Measurements from ENCODE around the gene ATP13A3. TPM values are rescaled to one million over a fixed set of nuclear protein-coding genes. Genes with fewer than 3 reads are reported as not detected.

The ATP13A3 gene
- total RNA-seq (2022; extraction: Qiagen RNA extraction) = 19.6 to 37.9 TPM (median 27.5 TPM) in 5 replicates

DNA sequence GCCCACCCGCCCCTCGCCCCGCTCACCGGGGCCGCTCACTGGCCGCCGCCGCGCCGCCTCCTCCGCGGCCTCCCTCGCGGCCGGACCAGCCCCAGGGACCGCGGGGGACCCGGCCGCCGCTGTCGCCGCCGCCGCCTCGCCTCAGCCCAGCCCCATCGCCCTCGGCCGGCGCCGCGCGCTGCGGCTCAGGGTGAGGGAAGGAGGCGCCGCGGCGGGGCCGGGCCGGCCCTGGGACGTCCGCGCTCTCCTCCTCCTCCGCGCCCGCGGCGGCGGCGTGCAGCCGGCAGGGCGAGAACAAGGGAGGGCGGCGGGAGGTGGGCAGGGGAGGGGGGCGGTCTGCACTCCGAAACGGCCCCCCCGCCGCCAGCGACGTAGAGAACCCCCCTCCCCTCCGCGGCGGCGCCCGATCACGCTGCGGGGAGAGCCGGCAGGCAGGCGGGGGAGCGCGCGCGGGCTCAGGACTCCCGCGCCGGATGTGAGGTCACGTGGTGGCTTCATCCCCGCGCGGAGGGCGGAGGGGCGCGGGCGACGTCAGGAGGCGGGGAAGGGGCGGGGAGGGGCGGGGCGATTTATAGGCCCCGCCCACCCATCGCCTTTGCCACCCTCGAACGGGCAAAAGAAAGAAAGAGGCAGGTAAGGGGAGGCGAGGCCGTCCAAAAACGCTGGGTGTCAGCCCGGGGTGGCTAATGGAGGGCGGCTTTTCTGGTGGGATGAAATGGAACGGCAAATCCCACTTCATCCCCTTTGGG lies at the start of gene ATP13A3:
ATP13A3 (minus strand) TSS at position 463 of the 749 bp plus-strand sequence. CDS start 24,812 bp downstream, outside the sequence.

DNA sequence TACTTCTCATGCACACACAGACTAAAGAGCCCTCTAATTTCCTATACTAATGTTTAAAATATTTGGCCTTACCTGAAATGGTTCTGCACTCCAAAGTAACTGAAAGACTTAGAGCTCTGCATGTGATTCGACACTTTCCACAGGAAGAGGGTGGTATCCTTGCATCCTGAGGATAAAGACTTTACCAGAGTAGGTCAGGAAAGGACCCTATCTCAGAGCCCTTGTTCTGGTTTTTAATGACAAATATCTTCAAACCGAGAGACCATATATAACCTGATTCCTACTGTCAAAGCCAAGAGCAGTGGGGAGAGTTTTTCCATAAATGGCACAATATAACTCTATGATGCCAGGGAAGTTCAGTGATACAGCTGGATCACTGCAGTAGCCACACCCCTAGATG lies 87.6 kb downstream of the ATP13A3 start, which contains the start of gene GP5:
GP5 (minus strand) TSS at position 101 of the 400 bp plus-strand sequence. CDS start 984 bp downstream, outside the sequence.

DNA sequence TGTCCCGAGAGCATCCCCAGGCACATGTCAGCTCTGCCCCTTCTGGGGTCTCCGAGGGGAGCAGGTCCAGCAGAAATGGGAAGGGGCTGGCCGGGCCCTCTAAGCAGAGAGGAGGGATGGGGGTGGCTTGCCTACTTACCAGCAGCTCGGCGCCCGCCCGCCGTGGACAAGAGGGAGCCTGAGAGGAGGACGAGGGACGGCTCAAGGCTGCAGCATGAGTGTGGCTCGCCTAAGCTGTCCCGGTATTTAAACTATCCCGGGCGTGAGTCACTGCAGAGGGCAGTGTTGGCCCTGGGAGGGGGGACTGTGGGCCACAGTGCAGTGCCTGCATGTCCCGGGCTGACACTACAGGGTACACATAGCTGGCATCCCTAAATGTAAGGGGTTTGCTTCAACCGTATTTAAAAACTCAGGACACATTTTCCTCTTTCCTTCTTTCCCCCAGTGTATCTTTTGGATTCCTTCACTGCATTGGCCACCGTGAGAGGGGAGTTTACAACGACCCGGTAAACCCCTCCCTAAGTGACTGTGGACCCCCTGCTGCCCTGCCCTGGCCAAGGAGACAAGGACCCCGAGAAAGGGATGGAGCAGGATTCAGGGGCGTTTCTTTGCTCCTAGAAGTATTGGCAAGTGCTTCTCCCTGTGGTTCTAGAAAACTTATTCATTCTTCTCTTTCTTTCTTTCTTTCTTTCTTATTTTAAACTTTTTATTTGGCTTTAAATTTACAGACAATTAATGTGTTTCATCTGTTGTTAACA lies 117.1 kb downstream of the ATP13A3 start, which contains the start of gene LRRC15:
LRRC15 (minus strand) TSS at position 222 of the 758 bp plus-strand sequence. CDS start 8,700 bp downstream, outside the sequence.

Other genes starting within 250 kb of the ATP13A3 start
- gene CPN2, start 135.7 kb downstream of the ATP13A3 start, total RNA-seq (2022; extraction: Qiagen RNA extraction) = not detected in 5 replicates
- gene LRRC15, start 117.3 kb downstream of the ATP13A3 start, total RNA-seq (2022; extraction: Qiagen RNA extraction) = 0.13 to 0.17 TPM (median 0.15 TPM) in 5 replicates
- gene GP5, start 87.7 kb downstream of the ATP13A3 start, total RNA-seq (2022; extraction: Qiagen RNA extraction) = 0.01 to 0.02 TPM in 2 of 5 replicates, not detected in the others
- 8.1 to 11.3 TPM (median 10.6 TPM) in 5 replicates for gene TMEM44, start 146.4 kb upstream of the ATP13A3 start, total RNA-seq (2022; extraction: Qiagen RNA extraction)
- gene LSG1, start 185.2 kb upstream of the ATP13A3 start, total RNA-seq (2022; extraction: Qiagen RNA extraction) = 26.5 to 31.0 TPM (median 28.5 TPM) in 5 replicates
- gene FAM43A, start 198.9 kb upstream of the ATP13A3 start, total RNA-seq (2022; extraction: Qiagen RNA extraction) = 11.3 to 23.6 TPM (median 22.1 TPM) in 5 replicates

Measured in A549 treated with AZD2906 at 1 μM for 4 hours (cell line).